CD4-positive, alpha-beta T cell treated with Interleukin-12 subunit alpha and Interleukin-12 subunit beta, for 1 hour (primary cell): ENCODE results near the gene FAM240A.
A peak's percentile ranks its signal among the peaks of the same experiment; 100 is the strongest.
"Not testable (repeated sequence)": the region's sequence is repeated elsewhere in the genome, so short reads cannot be mapped to it uniquely, and the experiment has no call there.

ENCODE experiments used
- DNase-seq: peaks from one replicate; pipeline ENCODE4 v3.0.0-alpha.2; 2020

The FAM240A gene

GRCh38 chr3:46612324-46612723, at the start of gene FAM240A:
FAM240A (plus strand) TSS chr3:46612525; CDS start chr3:46612684, 159 bp downstream.
- DNase-seq: no peak

GRCh38 chr3:46564190-46565021, 47.9 kb upstream of the FAM240A start:
- DNase-seq: no peak

GRCh38 chr3:46565077-46565476, 47.2 kb upstream of the FAM240A start:
- DNase-seq: no peak

GRCh38 chr3:46565607-46566039, 46.7 kb upstream of the FAM240A start:
- DNase-seq: no peak

GRCh38 chr3:46566040-46566641, 46.2 kb upstream of the FAM240A start, which contains the start of gene LRRC2:
LRRC2 (minus strand) TSS chr3:46566302; CDS start chr3:46551591, 14,711 bp downstream.
- peak; percentile 16 for DNase-seq

GRCh38 chr3:46571684-46572083, 40.6 kb upstream of the FAM240A start:
- DNase-seq: no peak

GRCh38 chr3:46573701-46574100, 38.6 kb upstream of the FAM240A start:
- DNase-seq: no peak

- no peak for DNase-seq
Observed at GRCh38 chr3:46574243-46574646, 38.1 kb upstream of the FAM240A start.

GRCh38 chr3:46574881-46575576, 37.3 kb upstream of the FAM240A start:
- no peak for DNase-seq

- DNase-seq: no peak
Observed at GRCh38 chr3:46575577-46576222, 36.6 kb upstream of the FAM240A start.

GRCh38 chr3:46576386-46576785, 35.9 kb upstream of the FAM240A start:
- DNase-seq: no peak

GRCh38 chr3:46576879-46577278, 35.4 kb upstream of the FAM240A start:
- DNase-seq: no peak

GRCh38 chr3:46577580-46578249, 34.6 kb upstream of the FAM240A start:
- not testable (repeated sequence) for DNase-seq

- no peak for DNase-seq
Observed at GRCh38 chr3:46578973-46579755, 33.2 kb upstream of the FAM240A start.

GRCh38 chr3:46579756-46580286, 32.5 kb upstream of the FAM240A start:
- DNase-seq: no peak

GRCh38 chr3:46580675-46581074, 31.6 kb upstream of the FAM240A start:
- DNase-seq: no peak

GRCh38 chr3:46584598-46585467, 27.5 kb upstream of the FAM240A start:
- no peak for DNase-seq

GRCh38 chr3:46585799-46586693, 26.3 kb upstream of the FAM240A start:
- no peak for DNase-seq

GRCh38 chr3:46586738-46587246, 25.5 kb upstream of the FAM240A start:
- DNase-seq: no peak
